Omental fat pad (tissue), 4 donors: ENCODE data around the gene ACSM3. TPM values are rescaled to one million over a fixed set of nuclear protein-coding genes. Genes with fewer than 3 reads are reported as not detected.

Experiments
- ATAC-seq: fragments of 150-250 bp; one replicate; pipeline ENCODE4 v1.9.1; 2016; ENCODE audit warnings: mild to moderate bottlenecking, moderate library complexity; ENCODE audit not compliant: low FRiP score
- DNase-seq: peaks from one replicate; pipeline ENCODE4 v3.0.0-alpha.2; 2019; ENCODE audit warnings: low spot score
- total RNA-seq, 4 donors: library from RNA; depleted of rRNA; stranded (reverse); fragments of >200 nt; gene quantifications; one replicate each; pipeline ENCODE4 v1.1.0, GENCODE V29; 2016
- TF ChIP-seq, protein P1 (sequence below), 3 donors: fragments of 450-650 bp; IDR thresholded peaks; one replicate each; pipeline ENCODE4 v1.5.1; 2016 to 2017; ENCODE audit warnings: antibody characterized with exemption in 3 of 3, mild to moderate bottlenecking in 3 of 3, moderate library complexity in 2 of 3

ACSM3 gene
- total RNA-seq, 4 donors from 2014 or later, result 7.2 to 82.9 (median 10.9) TPM

DNA sequence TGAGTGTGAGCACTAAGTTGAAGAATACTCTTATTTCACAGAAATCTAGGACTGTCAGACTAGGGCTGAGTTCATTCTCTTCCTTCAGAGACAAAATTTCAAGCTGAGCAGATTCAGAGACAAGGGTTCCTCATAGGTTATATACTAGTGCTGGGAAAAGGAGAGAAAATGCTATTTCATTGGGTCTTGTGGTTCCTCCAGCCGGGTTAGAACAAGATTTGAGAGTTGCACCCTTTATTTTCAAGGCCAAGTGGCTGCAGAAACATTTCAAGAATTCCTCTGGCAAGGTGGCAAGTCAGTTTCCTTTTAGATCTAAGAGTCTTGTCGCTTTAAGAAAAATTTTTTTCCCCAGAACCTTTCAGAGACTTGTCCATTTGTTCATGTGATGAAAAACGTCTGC is 29.0 kb upstream of the ACSM3 start:
- no peak for DNase-seq
- TF ChIP-seq, protein P1, sequence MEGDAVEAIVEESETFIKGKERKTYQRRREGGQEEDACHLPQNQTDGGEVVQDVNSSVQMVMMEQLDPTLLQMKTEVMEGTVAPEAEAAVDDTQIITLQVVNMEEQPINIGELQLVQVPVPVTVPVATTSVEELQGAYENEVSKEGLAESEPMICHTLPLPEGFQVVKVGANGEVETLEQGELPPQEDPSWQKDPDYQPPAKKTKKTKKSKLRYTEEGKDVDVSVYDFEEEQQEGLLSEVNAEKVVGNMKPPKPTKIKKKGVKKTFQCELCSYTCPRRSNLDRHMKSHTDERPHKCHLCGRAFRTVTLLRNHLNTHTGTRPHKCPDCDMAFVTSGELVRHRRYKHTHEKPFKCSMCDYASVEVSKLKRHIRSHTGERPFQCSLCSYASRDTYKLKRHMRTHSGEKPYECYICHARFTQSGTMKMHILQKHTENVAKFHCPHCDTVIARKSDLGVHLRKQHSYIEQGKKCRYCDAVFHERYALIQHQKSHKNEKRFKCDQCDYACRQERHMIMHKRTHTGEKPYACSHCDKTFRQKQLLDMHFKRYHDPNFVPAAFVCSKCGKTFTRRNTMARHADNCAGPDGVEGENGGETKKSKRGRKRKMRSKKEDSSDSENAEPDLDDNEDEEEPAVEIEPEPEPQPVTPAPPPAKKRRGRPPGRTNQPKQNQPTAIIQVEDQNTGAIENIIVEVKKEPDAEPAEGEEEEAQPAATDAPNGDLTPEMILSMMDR (IDR thresholded peaks at IDR 0.05), result no peak
- ATAC-seq, result no peak

DNA sequence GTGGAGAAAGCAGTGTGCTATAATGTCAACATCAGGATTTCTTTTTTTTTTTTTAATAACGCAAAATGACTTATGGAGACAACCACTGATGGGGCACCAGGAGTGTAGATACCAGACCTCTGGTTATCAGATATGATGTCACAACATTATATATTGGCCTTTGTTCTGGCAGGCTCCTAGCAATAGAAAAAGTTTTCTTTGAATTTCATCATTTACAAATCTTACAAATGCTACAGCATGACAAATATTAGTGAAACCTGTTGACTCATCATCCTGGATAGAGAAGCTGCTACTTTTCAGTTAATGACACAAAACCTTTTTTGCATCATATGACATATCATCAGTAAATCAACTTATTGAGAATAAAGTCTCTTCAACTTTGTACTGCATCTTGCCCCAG is 28.3 kb upstream of the ACSM3 start:
- DNase-seq (no peak), ATAC-seq (no peak)
- TF ChIP-seq, protein P1 (IDR thresholded peaks at IDR 0.05), result no peak

DNA sequence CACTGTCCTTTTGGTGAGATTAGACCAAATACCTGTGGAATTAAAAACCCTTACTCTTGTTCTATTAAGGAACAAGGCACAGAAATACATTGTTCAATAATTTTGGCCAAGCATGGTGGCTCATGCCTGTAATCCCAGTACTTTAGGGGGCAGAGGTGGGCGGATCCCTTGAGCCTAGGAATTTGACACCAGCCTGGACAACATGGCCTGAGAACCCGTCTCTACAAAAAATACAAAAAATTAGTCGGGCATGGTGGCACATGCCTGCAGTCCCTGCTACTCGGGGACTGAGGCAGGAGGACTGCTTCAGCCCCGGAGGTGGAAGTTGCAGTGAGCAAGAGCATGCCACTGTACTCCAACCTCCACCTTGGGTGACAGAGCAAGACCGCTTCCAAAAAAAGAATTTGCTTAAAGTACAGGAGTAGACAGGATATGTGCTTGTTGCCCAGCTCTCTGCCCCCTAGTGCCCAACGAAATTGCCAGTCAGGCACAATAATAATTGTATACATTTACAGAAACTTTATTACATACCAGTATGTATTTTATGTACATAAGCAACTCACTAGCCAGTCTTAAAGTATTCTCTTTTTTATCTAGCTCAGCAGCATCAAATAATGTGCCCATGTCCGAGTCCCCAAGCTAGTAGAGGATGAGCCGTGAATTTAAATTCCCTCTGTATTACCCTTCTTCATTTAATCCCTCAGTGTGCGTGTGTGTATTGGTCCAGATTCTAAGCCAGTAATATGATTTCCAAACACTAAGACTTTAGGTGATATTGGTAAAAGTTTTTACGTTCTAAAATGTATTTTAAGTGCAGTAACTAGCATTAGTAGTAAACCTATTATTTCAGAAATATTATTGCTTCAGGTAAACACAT is 23.6 kb upstream of the ACSM3 start:
- TF ChIP-seq, protein P1 (IDR thresholded peaks at IDR 0.05), result no peak
- DNase-seq, result no peak
- ATAC-seq, result no peak

DNA sequence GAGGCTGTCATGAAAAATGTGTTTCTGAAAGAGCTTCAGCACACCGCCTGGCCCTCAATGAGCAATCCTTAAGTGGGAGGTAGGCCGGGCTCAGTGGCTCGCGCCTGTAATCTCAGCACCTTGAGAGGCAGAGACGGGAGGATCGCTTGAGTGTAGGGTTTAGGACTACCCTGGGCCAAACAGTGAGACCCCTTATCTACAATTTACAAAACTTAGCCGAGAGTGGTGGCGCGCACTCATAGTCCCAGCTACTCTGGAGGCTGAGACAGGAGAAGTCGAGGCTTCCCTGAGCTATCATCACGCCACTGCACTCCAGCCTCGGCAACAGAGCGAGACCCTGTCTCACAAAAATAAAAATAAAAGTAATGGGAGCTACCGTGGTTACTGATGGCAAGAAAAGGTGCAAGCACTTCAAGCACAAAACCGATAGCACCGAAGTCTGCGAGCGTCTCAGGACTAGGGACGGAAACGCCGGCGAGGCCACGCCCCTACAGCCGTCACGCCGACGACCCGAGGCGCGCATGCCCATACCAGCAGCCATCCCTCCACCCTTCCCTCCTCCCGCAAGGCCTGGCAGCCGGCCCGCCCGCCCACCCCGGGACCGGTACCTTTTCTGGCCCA is 22.8 kb upstream of the ACSM3 start:
- ATAC-seq, result peak; percentile 96

DNA sequence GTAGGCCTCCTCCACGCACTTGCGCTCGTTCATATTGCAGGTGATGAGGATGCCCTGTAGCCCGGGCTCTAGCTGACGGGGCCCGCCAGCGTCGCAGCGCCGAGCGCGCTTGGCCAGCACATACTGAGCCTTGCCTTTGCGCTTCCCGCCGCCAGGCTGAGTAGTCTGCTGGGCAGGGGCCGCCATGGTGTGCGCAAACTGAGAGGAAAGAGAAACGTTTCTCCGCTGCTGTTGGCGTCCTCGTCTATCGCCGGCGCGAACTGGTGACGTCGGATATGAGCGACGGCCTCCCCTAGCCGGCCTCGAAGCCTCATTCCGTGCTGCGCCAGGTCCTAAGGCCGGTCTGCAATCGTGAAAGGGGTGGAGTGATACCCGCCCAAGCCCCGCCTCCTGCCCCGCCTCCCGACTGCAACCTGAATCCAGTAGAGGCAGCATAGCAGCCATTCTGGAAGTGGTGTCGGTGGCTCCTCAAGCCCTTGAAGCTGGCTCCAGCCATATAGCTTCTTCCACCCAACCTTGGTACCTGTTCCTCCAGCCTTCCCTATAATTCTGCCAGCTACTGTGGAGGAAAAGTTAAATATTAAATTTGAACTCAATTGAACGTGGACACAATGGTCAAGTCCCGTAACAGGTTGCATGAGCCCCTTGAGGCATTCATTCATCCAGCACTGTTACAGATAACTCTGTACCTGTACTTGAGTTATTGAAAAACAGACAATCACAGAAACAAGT is 22.1 kb upstream of the ACSM3 start, which contains the start of gene THUMPD1:
Gene THUMPD1, minus strand, starts transcription at position 265 of the 732 bp plus-strand sequence. Its CDS starts 79 bp downstream, at position 186.
- TF ChIP-seq, protein P1 (IDR thresholded peaks at IDR 0.05), result no peak
- ATAC-seq, result peak; percentile 95

More for the DNA sequence above, 22.8 kb upstream of the ACSM3 start:
- peak; percentile 55 for DNase-seq
- TF ChIP-seq, protein P1 (IDR thresholded peaks at IDR 0.05), result no peak

DNA sequence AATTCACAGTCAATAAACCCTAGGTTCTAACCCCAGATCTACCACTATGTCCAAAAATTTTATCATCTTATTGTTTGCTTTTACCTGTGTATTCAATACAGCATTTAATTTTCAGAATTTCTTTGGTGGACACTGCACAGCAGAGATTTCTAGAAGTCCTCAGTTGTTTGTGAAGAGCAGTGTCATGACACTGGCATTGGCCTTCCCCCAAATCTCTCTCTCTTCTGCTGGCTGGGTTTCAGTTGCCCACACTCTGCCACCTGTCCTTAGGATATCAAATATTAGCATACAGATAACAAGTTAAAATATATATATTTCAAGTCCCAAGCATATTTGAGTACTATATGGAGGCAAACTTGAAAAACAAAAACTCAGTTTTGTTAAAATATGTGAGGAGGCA is 20.2 kb upstream of the ACSM3 start:
- TF ChIP-seq, protein P1 (IDR thresholded peaks at IDR 0.05), result no peak
- ATAC-seq, result no peak

More for the DNA sequence above, 22.1 kb upstream of the ACSM3 start, which contains the start of gene THUMPD1:
- peak; percentile 95 for DNase-seq

More for the DNA sequence above, 20.2 kb upstream of the ACSM3 start:
- DNase-seq, result no peak
